Lung (tissue), 12 donors: Measurements from ENCODE around the gene DPH2. TPM values are rescaled to one million over a fixed set of nuclear protein-coding genes. Genes with fewer than 3 reads are reported as not detected.
A peak's percentile ranks its signal among the peaks of the same experiment; 100 is the strongest.

Experiments
- ATAC-seq: fragments of 200-7000 bp; cut with Tn5 transposase; one replicate; pipeline ENCODE4 v1.9.1; 2020; ENCODE audit warnings: moderate number of reproducible peaks; ENCODE audit not compliant: insufficient read depth, low FRiP score
- DNase-seq, 3 donors: peaks; one replicate each; pipeline ENCODE4 v3.0.0-alpha.2; 2013 to 2017
- H3K27ac ChIP-seq, 2 donors: one replicate each; pipeline ENCODE4 v1.5.1; 2013; ENCODE audit warnings: mild to moderate bottlenecking in 2 of 2, moderate library complexity in 2 of 2, control low read depth in 1 of 2, inconsistent platforms in 1 of 2, low read depth in 1 of 2, low read length in 1 of 2
- H3K27me3 ChIP-seq, 3 donors: one replicate each; pipeline ENCODE4 v1.5.1; 2013; ENCODE audit warnings: low read length in 2 of 3; ENCODE audit not compliant: control insufficient read depth in 3 of 3, insufficient read depth in 3 of 3
- H3K36me3 ChIP-seq, 4 donors: one replicate each; pipeline ENCODE4 v1.5.1; 2013; ENCODE audit warnings: low read length in 4 of 4, mild to moderate bottlenecking in 1 of 4, moderate library complexity in 1 of 4; ENCODE audit not compliant: control insufficient read depth in 4 of 4, insufficient read depth in 4 of 4
- H3K4me1 ChIP-seq, 5 donors: one replicate each; pipeline ENCODE4 v1.5.1; 2013; ENCODE audit warnings: low read length in 5 of 5, mild to moderate bottlenecking in 2 of 5, moderate library complexity in 1 of 5; ENCODE audit not compliant: control insufficient read depth in 5 of 5, insufficient read depth in 5 of 5
- H3K4me3 ChIP-seq: one replicate; pipeline ENCODE4 v1.5.1; 2013; ENCODE audit warnings: mild to moderate bottlenecking, control low read depth, moderate library complexity
- H3K9ac ChIP-seq, 2 donors: one replicate each; pipeline ENCODE4 v1.5.1; 2013; ENCODE audit warnings: low read length in 2 of 2, control low read depth in 1 of 2; ENCODE audit not compliant: insufficient read depth in 1 of 2
- H3K9me3 ChIP-seq, 4 donors: one replicate each; pipeline ENCODE4 v1.5.1; 2013; ENCODE audit warnings: low read length in 3 of 4, mild to moderate bottlenecking in 1 of 4, moderate library complexity in 1 of 4; ENCODE audit not compliant: control insufficient read depth in 4 of 4, insufficient read depth in 3 of 4
- whole genome bisulfite sequencing, 2 donors: extraction: QIAGEN DNeasy Blood & Tissue Kit; methylation state at CpG; one replicate each; pipeline ENCODE4 v1.1.7; 2013; 5-methylcytosine and 5-hydroxymethylcytosine counted together
- polyA plus RNA-seq, 2 donors: library from polyadenylated mRNA; stranded (reverse); fragments of 200-250 nt; gene quantifications; one replicate each; pipeline ENCODE4 v1.2.1, GENCODE V29; 2013
- total RNA-seq, 2 donors: library from RNA; depleted of rRNA in 1 of 2; stranded (reverse); fragments of >200 nt in 1 of 2; gene quantifications; one replicate each; pipeline ENCODE4 v1.2.1, GENCODE V29; 2014 to 2021
- TF ChIP-seq, protein P1 (sequence below): IDR thresholded peaks from 2 replicates; pipeline ENCODE4 v1.5.1; 2012; ENCODE audit warnings: mild to moderate bottlenecking; ENCODE audit errors: control extremely low read depth, extremely low read depth
- donor health status: control.
- donor health status: control.
- donor health status: Bipolar disorder and iron deficiency.
- donor health status: healthy.
- donor health status: DM: yes; HTN: yes; CAD: no.

DPH2 gene
- total and polyA plus RNA-seq, 4 donors: 11.6 to 28.5 (median 21.3) TPM

DNA sequence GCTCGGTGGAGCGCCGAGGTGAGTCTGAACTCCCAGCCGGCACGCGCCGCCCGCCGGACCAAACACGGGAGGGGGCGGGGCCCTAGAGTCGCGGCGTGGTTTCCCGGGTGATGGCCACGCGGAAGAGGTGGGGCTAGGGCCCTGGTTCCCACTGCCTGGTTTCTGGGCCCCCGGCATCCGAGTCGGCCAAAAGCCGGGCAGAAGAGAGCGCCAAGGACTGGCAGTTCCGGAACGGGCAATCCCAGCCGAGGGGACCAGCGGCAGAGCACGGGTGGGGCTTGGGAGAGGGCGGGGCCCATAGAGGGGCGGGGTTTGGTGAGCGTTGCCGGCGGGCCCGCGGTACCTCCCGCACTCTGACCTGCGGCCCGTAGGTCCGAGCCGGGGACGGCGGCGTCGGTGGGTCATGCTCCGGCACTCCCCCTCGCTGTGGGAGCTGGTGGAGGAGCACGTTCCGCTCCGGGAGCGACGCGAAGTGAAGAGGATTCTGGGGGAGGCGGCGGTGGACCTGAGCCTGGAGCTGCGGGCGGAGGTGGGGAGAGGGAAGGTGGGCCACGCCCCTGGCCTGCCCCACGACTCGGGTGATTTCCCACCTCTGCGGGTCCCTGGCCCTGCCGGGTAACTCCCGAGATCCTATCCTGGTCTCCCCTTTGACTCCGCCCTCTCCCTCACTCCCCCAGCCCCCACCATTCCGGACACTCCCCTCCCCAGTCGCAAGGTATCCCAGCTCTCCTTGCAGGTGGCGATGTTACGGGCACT lies 21.8 kb downstream of the DPH2 start, which contains the start of gene CCDC24:
Gene CCDC24, plus strand, starts transcription at position 124 of the 756 bp plus-strand sequence. Its CDS starts 280 bp downstream, at position 404.
- peak within 1 kb of the TSS; percentile 11 to 85 for H3K27ac ChIP-seq
- H3K4me1 ChIP-seq: peaks cover 0 to 12% (median 6%) of the 10 kb centered on the region in 5 donors
- H3K27me3 ChIP-seq: no peaks in the 10 kb centered on the region
- peak within 1 kb of the TSS; percentile 62 for H3K4me3 ChIP-seq
- ATAC-seq (peak; percentile 83), DNase-seq (peak; percentile 64 to 77 (median 77))
- 1% methylated on average over 65 to 66 of the region's 66 CpGs for WGBS, 2 donors
- TF ChIP-seq, protein P1, sequence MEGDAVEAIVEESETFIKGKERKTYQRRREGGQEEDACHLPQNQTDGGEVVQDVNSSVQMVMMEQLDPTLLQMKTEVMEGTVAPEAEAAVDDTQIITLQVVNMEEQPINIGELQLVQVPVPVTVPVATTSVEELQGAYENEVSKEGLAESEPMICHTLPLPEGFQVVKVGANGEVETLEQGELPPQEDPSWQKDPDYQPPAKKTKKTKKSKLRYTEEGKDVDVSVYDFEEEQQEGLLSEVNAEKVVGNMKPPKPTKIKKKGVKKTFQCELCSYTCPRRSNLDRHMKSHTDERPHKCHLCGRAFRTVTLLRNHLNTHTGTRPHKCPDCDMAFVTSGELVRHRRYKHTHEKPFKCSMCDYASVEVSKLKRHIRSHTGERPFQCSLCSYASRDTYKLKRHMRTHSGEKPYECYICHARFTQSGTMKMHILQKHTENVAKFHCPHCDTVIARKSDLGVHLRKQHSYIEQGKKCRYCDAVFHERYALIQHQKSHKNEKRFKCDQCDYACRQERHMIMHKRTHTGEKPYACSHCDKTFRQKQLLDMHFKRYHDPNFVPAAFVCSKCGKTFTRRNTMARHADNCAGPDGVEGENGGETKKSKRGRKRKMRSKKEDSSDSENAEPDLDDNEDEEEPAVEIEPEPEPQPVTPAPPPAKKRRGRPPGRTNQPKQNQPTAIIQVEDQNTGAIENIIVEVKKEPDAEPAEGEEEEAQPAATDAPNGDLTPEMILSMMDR: no peak
- H3K9ac ChIP-seq: peak within 1 kb of the TSS in 1 of 2 donors; percentile 42
- H3K36me3 ChIP-seq: peaks cover 0 to 2% (median 0%) of the 10 kb centered on the region in 4 donors
- no peaks in the 10 kb centered on the region for H3K9me3 ChIP-seq

DNA sequence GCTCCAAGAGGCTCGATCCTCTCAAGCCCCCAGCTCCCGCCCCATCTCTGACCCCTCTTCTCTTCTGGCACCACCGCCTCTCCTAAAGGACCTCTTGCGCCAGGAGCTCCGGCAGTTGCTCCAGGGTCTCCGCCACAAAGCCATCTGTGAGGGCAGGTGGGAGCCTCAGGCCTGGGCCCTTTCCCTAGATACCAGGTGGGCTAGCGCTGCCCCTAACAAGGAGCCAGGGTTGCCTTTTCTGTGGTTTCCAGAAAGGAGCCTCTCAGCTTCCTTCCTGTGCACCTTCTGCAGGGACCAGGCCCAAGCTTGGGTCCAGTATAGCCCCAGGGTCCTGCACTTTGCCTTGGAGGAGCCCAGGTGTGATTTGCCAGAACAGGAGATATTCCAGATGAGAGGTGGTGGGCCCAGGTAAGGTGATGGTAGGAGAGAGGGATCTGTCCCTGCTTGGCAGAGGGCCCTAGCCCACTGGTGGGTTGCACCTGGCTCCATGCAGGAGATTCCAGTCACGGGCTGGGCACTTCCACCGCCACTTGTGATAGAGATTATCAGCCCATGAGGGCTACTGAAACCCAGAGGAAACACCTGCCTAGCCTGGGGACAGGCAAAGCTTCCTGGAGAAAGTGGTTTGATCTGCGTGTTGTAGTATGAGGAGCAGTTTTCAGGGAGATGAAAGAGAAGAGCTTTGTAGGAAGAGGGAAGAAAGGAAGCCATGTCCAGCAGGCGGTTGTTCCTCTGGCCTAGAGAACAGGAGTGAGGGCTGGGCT lies 22.6 kb downstream of the DPH2 start:
- 42% methylated on average over 11 of the region's 11 CpGs for WGBS, 2 donors
- Histone ChIP-seq H3K9ac (no peak overlapping the region), H3K27ac (peak overlapping the region in 1 of 2 donors; percentile 13), H3K4me1 (peaks cover 0 to 14% (median 12%) of the 10 kb centered on the region in 5 donors), H3K4me3 (no peak overlapping the region), H3K9me3 (no peaks in the 10 kb centered on the region), H3K36me3 (peaks cover 0 to 2% (median 0%) of the 10 kb centered on the region in 4 donors), H3K27me3 (no peaks in the 10 kb centered on the region)
- ATAC-seq: no peak
- DNase-seq: no peak
- TF ChIP-seq, protein P1: no peak

DNA sequence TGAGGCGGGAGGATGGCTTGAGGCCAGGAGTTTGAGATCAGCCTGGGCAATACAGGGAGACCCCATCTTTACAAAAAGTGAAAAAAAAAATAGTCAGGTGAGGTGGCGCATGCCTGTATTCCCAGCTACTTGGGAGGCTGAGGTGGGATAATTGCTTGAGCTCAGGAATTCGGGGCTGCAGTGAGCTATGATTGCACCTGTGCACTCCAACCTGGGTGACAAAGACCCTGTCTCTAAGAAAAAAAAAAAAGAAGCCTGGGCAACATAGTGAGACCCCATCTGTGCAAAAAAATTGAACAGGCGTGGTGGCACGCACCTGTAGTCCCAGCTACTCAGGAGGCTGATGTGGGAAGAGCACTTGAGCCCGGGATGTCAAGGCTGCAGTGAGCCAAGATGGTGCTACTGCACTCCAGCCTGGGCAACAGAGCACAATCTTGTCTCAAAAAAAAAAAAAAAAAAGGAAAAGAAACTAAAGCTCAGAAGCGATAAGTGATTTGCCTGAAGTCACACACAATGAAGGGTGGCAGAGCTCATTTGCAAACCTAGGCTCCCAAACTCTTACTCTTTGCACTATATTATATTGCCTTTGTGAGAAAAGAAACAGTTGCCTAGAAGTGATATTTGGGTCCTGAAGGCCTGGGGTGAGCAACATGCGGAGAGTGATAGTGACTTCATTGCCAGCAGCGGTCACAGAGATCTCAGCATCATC lies 23.6 kb downstream of the DPH2 start:
- DNase-seq (no peak), ATAC-seq (no peak)
- H3K27ac ChIP-seq: no peak overlapping the region
- TF ChIP-seq, protein P1: no peak
- 94 to 96% methylated on average over 9 of the region's 9 CpGs for WGBS, 2 donors
- peaks cover 0 to 3% (median under 1%) of the 10 kb centered on the region in 4 donors for H3K36me3 ChIP-seq
- H3K4me3 ChIP-seq: no peak overlapping the region
- no peaks in the 10 kb centered on the region for H3K27me3 ChIP-seq
- H3K9me3 ChIP-seq: no peaks in the 10 kb centered on the region
- no peak overlapping the region for H3K9ac ChIP-seq
- peaks cover 0 to 16% (median 12%) of the 10 kb centered on the region in 5 donors for H3K4me1 ChIP-seq
